Caki2 (cell line): ENCODE measurements around the gene FTH1. TPM values are rescaled to one million over a fixed set of nuclear protein-coding genes. Genes with fewer than 3 reads are reported as not detected.
"Not testable (repeated sequence)": the region's sequence is repeated elsewhere in the genome, so short reads cannot be mapped to it uniquely, and the experiment has no call there.

Experiments used
- DNase-seq: peaks from one replicate; pipeline ENCODE4 v3.0.0-alpha.2; 2015; ENCODE audit warnings: low read depth
- in situ Hi-C: cut with HindIII; loops from 2 replicates; pipeline ENCODE4 v1.10.0; 2016; ENCODE audit warnings: low sequenced_read_pairs, low pct_unique_long_range_greater_than_20kb, mixed read lengths
- total RNA-seq: library from RNA; depleted of rRNA; stranded (reverse); fragments of >200 nt; shearing (Covaris generic); gene quantifications from 2 replicates; pipeline ENCODE4 v1.2.3, GENCODE V29; 2014; ENCODE audit warnings: low replicate concordance

Gene FTH1
- total RNA-seq, 1 experiment from 2014 or later, result 2,721 TPM

DNA sequence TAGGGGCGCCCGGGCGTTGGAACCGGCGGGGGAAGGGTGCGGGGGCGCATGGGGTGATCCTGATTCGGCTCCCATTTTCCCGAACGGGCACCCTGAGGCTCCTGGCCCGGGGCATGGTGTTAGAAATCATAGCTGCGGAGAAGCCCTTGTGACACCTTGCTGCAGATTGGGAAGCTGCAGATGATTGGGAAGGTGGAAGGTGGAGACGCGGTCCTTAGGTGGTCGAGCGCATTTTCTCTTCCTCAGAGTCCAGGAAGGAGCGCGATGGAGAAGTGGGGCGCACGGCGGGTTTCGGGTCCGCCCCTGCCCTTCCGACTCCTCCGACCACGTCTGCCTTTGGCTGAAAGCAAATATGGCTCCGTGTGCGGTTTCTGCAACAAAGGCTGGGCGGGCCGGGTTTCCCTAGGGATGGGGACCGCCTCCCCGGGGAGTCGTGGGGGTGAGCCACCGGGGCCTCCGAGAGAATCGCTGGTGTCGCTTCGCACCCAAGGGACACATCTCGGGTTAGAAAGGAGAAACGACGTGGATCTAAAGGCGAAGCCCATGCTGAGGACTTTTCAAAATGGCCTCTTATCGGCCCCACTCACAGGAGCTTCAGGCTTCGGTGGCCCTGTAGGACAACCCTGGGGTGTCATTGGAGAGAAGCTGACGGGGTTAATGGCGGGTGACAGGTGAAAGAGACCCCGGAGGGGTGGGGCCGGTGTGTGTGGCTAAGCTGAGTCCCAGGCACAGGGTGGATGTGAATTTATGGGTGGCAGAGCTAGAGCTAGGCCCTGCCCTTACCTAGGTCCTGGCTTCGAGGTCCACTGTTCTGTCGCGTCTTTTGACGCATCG is 707 bp upstream of the FTH1 start:
- in situ Hi-C loops, result no loop called here
- peak; percentile 66 for DNase-seq

DNA sequence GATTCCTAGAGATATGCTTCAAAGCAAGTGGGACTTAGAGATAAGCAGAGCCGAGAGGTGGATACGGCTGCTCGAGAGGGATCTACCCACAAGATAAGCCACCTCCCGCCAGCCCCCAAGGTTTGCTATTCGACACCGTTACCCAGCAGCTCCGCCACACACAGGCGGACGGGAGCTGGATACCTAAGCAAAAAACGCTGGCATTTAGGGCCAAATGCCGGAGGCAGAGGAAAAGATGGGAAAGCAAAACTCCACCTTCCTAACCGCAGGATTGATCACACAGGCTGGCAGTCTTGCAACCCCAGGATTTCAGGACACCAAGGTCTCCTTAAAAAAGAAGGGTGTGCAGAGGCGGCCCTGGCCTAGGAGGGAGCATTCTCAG is 709 bp downstream of the FTH1 start:
- DNase-seq, result peak; percentile 41
- in situ Hi-C loops, result no loop called here

DNA sequence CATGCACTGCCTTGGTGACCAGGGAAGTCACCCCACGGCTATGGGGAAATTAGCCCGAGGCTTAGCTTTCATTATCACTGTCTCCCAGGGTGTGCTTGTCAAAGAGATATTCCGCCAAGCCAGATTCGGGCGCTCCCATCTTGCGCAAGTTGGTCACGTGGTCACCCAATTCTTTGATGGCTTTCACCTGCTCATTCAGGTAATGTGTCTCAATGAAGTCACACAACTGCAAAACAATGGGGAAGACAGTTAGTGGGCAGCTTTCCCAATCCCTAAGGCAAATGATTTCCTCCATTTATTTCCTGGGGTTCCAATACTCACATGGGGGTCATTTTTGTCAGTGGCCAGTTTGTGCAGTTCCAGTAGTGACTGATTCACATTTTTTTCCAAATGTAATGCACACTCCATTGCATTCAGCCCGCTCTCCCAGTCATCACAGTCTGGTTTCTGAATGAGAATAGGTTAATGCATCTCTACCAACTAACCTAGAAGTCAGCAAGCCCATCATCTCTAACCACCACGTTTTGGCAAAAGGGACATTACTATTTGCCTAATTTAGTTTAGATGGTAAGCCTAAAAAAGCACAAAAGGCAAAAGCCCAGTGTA is 2.7 kb downstream of the FTH1 start:
- in situ Hi-C loops, result not testable (repeated sequence)
- DNase-seq, result peak; percentile 12

DNA sequence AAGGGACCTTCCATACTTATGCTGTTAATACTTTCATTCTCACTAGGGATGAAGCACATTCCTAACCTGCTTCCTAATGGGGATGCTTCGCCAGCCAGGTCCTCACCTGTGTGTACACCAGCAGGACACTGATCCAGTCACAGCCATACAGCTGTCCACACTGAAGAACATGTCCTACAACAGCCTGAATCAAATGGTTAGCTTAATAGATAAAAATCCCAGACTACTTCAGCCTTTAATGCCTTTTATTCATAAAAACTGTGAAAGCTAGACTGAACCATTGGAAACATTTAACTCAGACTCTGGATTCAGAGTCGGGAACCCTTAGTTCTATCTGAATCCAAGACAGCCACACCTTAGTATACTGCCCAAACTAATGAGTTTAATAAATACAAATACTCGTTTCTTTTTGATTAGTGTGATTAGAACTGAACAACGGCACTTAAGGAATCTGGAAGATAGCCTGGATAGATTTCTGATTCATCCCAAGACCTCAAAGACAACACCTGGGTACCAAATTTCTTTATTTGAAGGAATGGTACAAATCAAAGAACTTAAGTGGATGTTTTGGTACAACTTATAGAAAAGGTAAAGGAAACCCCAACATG is 3.3 kb downstream of the FTH1 start:
- DNase-seq, result no peak
- in situ Hi-C loops, result no loop called here

DNA sequence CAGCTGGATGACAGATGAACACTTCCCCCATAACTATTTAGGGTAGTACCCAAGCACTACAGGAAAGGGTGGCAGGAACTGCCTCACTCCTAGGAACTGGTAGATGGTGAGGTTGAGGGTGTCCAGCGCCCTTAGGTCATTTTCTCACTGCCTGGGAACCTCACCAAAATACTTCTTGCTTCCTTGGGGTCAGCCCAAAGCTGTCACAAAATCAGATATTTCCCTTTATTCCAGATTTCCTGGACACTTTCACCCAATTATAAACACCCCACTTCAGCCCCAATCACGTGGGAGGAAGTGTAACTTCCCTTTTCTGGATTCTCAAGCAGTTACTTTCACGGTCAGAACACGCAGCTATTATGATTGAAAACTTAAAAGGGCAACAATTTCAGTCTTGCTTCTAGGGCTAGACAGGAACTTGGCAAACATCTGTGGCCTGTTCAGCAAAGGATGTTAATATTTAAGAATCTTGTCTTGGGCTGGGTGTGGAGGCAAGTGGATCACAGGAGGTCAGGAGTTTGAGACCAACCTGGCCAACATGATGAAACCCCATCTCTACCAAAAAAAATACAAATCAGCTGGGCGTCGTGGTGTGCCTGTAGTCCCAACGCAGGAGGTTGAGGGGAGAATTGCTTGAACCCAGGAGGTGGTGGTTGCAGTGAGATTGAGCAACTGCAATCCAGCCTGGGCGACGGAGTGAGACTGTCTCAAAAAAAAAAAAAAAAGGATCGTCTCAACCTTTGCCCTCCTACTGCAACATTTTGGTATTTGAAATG is 4.0 kb downstream of the FTH1 start:
- DNase-seq, result peak; percentile 80
- in situ Hi-C loops, result no loop called here

DNA sequence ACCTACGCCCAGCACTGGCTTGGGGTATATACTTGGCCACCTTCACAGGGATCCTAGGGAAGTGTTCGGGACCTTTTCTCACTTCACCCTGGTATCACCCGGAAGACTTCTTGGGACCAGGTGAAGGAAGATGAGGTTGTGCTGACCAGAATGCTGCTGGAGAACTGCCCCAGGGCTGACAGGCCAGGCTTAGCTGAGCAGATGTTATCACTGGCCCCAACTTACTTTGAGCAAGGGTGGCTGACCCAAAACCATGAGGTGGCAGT is 4.5 kb downstream of the FTH1 start:
- in situ Hi-C loops, result no loop called here
- DNase-seq, result no peak

DNA sequence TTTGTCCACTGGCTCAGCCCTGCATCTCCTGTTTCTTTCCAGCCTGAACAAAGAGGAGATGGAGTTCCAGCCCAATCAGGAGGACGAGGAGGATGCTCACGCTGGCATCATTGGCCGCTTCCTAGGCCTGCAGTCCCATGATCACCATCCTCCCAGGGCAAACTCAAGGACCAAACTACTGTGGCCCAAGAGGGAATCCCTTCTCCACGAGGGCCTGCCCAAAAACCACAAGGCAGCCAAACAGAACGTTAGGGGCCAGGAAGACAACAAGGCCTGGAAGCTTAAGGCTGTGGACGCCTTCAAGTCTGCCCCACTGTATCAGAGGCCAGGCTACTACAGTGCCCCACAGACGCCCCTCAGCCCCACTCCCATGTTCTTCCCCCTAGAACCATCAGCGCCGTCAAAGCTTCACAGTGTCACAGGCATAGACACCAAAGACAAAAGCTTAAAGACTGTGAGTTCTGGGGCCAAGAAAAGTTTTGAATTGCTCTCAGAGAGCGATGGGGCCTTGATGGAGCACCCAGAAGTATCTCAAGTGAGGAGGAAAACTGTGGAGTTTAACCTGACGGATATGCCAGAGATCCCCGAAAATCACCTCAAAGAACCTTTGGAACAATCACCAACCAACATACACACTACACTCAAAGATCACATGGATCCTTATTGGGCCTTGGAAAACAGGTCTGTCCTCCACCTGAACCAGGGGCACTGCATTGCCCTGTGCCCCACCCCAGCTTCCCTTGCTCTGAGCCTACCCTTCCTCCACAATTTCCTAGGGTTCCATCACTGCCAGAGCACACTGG is 5.0 kb downstream of the FTH1 start:
- in situ Hi-C loops, result no loop called here

DNA sequence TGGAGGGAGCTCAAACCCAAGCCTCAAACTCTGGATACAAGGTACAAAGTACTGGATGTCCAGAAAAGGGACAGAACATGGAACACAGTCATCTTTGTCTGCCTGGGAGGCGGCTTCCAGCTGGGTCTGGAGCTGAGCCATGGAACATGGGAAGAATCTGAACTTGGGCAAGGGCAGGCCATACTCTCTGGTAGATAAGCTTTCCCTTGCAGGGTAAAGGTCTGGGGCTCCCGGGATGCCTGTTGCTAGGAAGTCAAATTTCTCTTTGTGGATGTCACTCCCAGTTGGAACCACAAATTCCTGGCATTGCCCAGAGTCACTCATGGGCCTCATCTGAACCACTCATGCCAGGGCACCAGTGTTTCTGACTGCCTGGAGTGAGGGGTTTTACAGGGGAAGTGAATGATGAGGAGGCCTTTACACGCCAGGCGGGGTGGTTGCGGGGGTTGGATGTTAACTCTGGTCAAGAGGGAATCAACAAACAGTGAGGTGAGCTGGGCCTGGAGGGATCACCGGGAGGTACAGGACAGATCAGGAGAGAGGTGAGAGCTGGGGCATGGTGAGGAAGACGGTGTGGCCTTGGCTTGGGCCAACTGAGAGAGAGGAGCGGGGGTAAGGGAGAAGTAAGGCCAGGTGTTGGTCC is 5.7 kb downstream of the FTH1 start:
- peak; percentile 77 for DNase-seq

More for the DNA sequence above, 5.0 kb downstream of the FTH1 start:
- DNase-seq, result no peak

DNA sequence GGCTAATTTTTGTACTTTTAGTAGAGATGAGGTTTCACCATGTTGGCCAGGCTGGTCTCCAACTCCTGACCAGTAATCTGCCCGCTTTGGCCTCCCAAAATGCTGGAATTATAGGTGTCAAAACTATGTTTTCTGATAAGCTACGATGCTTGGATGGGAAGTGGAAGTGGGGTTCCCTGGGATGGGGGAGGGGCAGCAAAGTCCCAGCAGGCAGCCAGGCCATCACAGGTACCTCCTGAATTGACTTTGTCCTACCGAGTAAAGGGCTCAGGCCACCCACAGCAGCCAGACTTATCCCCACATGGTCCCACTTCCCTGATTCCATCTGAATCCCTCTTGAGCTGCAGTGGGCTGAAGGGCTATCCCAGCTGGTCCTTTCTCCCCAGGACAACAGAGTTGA is 6.9 kb downstream of the FTH1 start:
- no peak for DNase-seq
- in situ Hi-C loops, result no loop called here

More for the DNA sequence above, 5.7 kb downstream of the FTH1 start:
- in situ Hi-C loops, result no loop called here

DNA sequence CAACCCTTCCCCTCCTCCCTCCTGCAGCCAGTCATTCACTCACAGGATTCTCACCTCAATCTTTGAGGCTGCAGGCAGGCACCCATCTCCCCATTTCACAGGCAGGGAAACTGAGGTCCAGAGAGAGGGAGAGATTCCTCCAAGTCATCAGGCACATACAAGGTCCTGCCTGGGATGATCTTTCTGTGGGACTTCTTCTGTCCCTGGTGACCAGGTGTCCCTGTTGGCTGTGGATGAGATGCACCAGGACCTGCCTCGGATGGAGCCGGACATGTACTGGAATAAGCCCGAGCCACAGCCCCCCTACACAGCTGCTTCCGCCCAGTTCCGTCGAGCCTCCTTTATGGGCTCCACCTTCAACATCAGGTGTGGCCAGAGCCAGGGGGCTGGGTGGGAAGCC is 7.8 kb downstream of the FTH1 start:
- in situ Hi-C loops, result no loop called here
- no peak for DNase-seq

DNA sequence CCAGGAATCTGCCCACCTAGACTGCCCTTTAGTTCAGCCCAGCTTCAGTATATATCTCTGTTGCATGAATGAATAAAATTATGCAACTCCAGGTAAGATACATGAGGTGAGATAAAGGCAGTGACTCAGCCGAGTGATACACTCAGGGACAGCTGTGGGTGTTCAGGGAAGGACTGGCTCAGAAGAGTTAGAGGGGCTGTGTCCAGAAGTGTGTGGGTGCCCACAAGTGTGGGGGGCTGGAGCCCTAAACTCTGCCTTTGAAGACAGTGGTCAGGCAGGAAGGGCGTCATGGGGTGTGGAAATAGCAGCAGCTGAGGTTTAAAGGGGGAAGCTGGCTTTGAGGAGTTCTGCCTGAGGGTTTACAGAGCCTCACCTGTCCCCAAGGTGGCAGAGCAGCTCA is 8.3 kb downstream of the FTH1 start:
- in situ Hi-C loops, result no loop called here
- DNase-seq, result no peak

DNA sequence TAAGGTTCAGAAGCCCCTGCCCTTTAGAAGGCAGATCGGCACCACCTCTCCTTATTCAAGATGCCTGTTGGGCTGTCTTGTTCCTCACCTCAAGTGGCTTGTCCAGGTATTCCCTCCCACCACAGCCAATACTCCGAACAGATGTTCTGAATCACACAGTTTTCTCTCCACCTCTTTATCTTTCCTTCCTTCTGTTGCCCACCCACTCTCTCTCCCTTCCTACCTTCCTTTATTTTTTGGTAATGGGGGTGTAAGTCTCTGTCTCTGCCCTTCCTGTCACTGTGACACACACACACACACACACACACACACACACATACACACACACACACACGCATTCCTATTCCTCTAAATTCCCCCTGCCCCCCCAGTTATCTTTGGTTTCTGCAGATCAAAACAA is 8.8 kb downstream of the FTH1 start:
- in situ Hi-C loops, result no loop called here
- DNase-seq, result no peak

DNA sequence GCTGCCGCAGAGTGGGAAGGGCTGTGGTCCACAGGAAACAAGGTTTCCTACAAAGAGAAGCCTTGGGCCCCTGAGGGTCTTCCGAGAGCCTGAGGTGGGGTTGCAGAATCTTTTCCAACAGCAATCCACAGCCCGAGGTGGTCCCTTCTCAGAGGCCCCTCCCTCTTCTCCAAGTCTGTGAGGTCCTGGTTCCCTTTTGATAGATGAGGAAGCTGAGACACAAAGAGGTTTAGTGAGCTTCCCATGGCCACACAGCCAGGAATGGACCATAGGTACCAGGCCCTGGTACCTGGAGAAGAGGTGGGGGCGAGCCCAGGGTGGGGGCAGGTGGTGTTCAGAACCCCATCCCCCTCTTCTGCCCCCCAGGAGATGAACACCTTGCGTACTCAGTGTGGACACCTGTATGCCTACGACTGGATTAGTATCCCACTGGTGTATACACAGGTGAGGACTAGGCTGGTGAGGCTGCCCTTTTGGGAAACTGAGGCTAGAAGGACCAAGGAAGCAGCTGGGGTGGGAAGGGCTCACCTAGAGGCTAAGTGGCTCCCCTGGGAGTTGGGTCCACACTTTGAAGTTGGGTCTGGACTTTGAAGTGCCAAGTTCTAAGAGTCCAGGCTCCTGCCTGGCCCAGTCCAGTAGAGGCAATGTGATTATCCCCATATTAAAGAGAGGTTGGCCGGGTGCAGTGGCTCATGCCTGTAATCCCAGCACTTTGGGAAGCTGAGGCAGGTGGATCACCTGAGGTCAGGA is 10.2 kb downstream of the FTH1 start:
- no peak for DNase-seq
- in situ Hi-C loops, result no loop called here

DNA sequence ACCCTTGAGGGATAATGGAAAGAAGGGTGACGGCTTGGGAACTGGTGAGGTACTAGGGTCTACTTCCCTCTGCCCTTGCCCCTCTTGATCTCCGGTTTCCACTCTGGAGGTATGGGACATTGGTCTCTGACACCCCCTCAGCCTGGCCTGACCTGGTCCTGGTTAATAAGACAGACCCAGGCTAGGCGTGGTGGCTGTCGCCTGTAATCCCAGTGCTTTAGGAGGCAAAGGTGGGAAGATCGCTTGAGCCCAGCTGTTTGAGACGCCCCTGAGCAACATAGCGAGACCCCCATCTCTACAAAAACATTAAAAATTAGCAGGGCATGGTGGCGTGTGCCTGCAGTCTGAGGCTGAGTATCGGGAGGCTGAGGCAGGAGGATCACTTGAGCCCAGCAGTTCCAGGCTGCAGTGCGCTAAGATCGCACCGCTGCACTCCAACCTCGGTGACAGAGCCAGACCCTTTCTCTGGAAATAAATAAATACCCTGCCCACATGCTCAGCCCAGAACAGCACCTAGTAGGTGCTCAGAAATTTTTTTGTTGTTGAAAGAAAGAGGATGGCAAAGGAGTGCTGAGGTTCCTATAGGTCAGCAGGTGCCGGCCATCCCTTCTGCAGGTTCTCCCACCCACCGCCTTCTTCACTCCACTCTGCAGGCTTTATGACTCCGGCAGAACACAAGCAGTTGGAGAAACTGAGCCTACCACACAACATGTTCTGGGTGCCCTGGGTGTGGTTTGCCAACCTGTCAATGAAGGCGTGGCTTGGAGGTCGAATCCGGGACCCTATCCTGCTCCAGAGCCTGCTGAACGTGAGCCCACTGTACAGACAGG is 11.0 kb downstream of the FTH1 start:
- in situ Hi-C loops, result no loop called here
- DNase-seq, result no peak

DNA sequence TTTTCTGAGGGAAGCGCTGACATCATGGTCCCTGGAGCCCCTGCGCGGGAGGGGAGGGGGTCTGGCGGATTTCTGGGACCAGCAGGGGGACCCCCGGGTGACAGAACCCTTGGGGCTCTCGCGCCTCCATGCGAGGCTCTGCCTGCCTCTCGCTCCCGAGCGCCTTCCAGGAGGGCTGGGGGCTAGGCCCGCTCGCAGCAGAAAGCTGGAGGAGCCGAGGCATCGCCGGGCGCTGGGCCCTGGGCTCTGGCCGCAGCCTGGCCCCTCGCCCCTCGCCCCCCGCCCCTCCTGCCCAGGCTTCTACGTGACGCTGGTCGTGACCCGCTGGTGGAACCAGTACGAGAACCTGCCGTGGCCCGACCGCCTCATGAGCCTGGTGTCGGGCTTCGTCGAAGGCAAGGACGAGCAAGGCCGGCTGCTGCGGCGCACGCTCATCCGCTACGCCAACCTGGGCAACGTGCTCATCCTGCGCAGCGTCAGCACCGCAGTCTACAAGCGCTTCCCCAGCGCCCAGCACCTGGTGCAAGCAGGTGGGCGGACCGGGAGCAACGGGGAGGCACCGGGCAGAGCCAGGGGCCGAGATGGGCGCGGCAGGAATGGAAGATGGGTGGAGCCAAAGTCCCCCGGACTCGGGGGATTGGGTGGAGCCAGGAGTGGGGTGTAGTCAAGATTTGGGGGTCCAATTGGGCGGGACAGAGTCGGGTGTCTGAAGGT is 11.9 kb downstream of the FTH1 start:
- in situ Hi-C loops, result no loop called here
- DNase-seq, result no peak

DNA sequence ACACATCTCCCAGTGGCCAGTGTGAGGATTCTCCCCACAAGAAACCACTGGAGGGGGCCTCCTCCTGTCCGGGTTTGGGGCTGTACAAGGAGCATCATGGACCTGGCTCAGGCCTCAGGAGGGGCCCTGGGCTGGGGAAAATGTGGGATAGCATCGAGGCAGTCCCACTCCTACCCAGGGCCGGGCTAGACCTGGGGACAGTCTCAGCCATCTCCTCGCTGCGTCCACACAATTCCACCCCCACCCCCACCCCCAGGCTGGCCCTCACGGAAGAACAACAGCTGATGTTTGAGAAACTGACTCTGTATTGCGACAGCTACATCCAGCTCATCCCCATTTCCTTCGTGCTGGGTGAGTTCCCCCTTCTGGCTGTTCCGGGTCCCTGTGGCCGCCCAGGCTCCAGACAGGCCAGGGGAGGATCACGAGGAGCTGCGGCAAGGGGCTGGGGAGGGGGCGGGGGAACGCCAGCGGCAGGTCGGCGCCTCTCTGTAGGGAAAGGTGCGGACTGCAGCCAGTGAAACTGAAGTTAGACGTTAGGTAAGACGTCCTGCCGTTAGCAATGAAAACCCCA is 12.5 kb downstream of the FTH1 start:
- DNase-seq, result no peak
- in situ Hi-C loops, result no loop called here
